GM23338 (cell line): ENCODE measurements around the gene COQ8B. TPM values are rescaled to one million over a fixed set of nuclear protein-coding genes. Genes with fewer than 3 reads are reported as not detected.

Experiments
- ATAC-seq: fragments of 200-7000 bp; cut with Tn5 transposase; 3 replicates; pipeline ENCODE4 v1.9.1; 2020
- DNase-seq: peaks from one replicate; pipeline ENCODE4 v3.0.0-alpha.2; 2015; ENCODE audit warnings: low spot score
- H2AFZ ChIP-seq: fragments of 200-600 bp; sonication (generic); 2 replicates; pipeline ENCODE4 v1.8.0; 2016; ENCODE audit warnings: antibody characterized with exemption, mild to moderate bottlenecking, moderate library complexity
- H3F3A ChIP-seq: fragments of 200-600 bp; sonication (generic); replicated peaks from 2 replicates; pipeline ENCODE4 v1.8.0; 2017; ENCODE audit warnings: antibody characterized with exemption, mixed run types, low read depth
- H3K27ac ChIP-seq: fragments of 200-600 bp; sonication (generic); 2 replicates; pipeline ENCODE4 v1.6.1; 2016; ENCODE audit warnings: low read depth
- H3K27me3 ChIP-seq: fragments of 200-600 bp; sonication (generic); 2 replicates; pipeline ENCODE4 v1.8.0; 2016; ENCODE audit warnings: mild to moderate bottlenecking, mixed run types, moderate library complexity; ENCODE audit not compliant: insufficient read depth
- H3K36me3 ChIP-seq: fragments of 200-600 bp; sonication (generic); 2 replicates; pipeline ENCODE4 v1.8.0; 2016; ENCODE audit warnings: mild to moderate bottlenecking; ENCODE audit not compliant: insufficient read depth
- H3K4me1 ChIP-seq: fragments of 200-600 bp; sonication (generic); 2 replicates; pipeline ENCODE4 v1.8.0; 2016; ENCODE audit warnings: mild to moderate bottlenecking, moderate library complexity; ENCODE audit not compliant: insufficient read depth
- H3K4me2 ChIP-seq: fragments of 200-600 bp; sonication (generic); 2 replicates; pipeline ENCODE4 v1.7.1; 2017; ENCODE audit warnings: mixed run types
- H3K4me3 ChIP-seq: fragments of 200-600 bp; sonication (generic); 2 replicates; pipeline ENCODE4 v1.6.1; 2016; ENCODE audit warnings: mixed run types
- H3K79me2 ChIP-seq: fragments of 200-600 bp; sonication (generic); replicated peaks from 2 replicates; pipeline ENCODE4 v1.8.0; 2017; ENCODE audit warnings: mild to moderate bottlenecking; ENCODE audit not compliant: insufficient read depth
- H3K9me2 ChIP-seq: fragments of 200-600 bp; sonication (generic); 2 replicates; pipeline ENCODE4 v1.8.0; 2017; ENCODE audit not compliant: insufficient read depth
- H4K20me1 ChIP-seq: fragments of 200-600 bp; sonication (generic); replicated peaks from 2 replicates; pipeline ENCODE4 v1.8.0; 2017; ENCODE audit warnings: mild to moderate bottlenecking; ENCODE audit not compliant: insufficient read depth
- H3K27ac Mint-ChIP-seq: 2 replicates; pipeline ENCODE4 v1.8.0; 2020; ENCODE audit warnings: inconsistent platforms, mild to moderate bottlenecking, moderate library complexity, mixed read lengths
- H3K27me3 Mint-ChIP-seq: 3 replicates; pipeline ENCODE4 v1.8.0; 2022; ENCODE audit warnings: low read depth, mild to moderate bottlenecking, moderate library complexity, mixed read lengths, inconsistent platforms; ENCODE audit not compliant: insufficient read depth, poor library complexity
- H3K36me3 Mint-ChIP-seq: 3 replicates; pipeline ENCODE4 v1.8.0; 2021; ENCODE audit warnings: low read depth, mild to moderate bottlenecking, inconsistent platforms, moderate library complexity, mixed read lengths
- H3K4me1 Mint-ChIP-seq: 3 replicates; pipeline ENCODE4 v1.8.0; 2020; ENCODE audit warnings: mild to moderate bottlenecking, inconsistent platforms, mixed read lengths
- H3K4me3 Mint-ChIP-seq: 3 replicates; pipeline ENCODE4 v1.8.0; 2021; ENCODE audit warnings: moderate library complexity, mild to moderate bottlenecking, inconsistent platforms, mixed read lengths
- H3K9me3 Mint-ChIP-seq: 3 replicates; pipeline ENCODE4 v1.8.0; 2020; ENCODE audit warnings: moderate library complexity, mild to moderate bottlenecking, inconsistent platforms, mixed read lengths
- CREB1 ChIP-seq: fragments of 250-450 bp; sonication (Bioruptor Pico); IDR thresholded peaks from 2 replicates; pipeline ENCODE4 v1.5.0; 2020; ENCODE audit warnings: low read depth, mild to moderate bottlenecking, moderate library complexity
- EZH2 ChIP-seq: fragments of 200-600 bp; sonication (generic); IDR thresholded peaks from one replicate; pipeline ENCODE4 v1.8.0; 2017; ENCODE audit warnings: antibody characterized with exemption, mild to moderate bottlenecking, low read depth; ENCODE audit not compliant: unreplicated experiment
- EZH2phosphoT487 ChIP-seq: fragments of 200-600 bp; sonication (generic); IDR thresholded peaks from one replicate; pipeline ENCODE4 v1.8.1; 2018; ENCODE audit warnings: antibody characterized with exemption; ENCODE audit not compliant: unreplicated experiment
- JUNB ChIP-seq: IDR thresholded peaks from one replicate; pipeline ENCODE4 v1.6.1; 2016; ENCODE audit warnings: antibody characterized with exemption; ENCODE audit not compliant: unreplicated experiment
- NANOG ChIP-seq: IDR thresholded peaks from 2 replicates; pipeline ENCODE4 v1.6.1; 2016; ENCODE audit warnings: antibody characterized with exemption, borderline replicate concordance
- POLR2AphosphoS5 ChIP-seq: IDR thresholded peaks from 2 replicates; pipeline ENCODE4 v1.6.1; 2016; ENCODE audit warnings: antibody characterized with exemption, low read depth
- STAT1 ChIP-seq: IDR thresholded peaks from one replicate; pipeline ENCODE4 v1.6.1; 2016; ENCODE audit warnings: antibody characterized with exemption; ENCODE audit not compliant: unreplicated experiment
- ZNF114 ChIP-seq: fragments of 250-450 bp; sonication (Bioruptor Pico); IDR thresholded peaks from 2 replicates; pipeline ENCODE4 v1.5.0; 2020; ENCODE audit warnings: mild to moderate bottlenecking, moderate library complexity
- ZNF331 ChIP-seq: fragments of 250-450 bp; sonication (Bioruptor Pico); IDR thresholded peaks from 2 replicates; pipeline ENCODE4 v1.5.0; 2020; ENCODE audit warnings: low read depth, mild to moderate bottlenecking, moderate library complexity
- polyA plus RNA-seq: library from polyadenylated mRNA; unstranded; fragments of >200 nt; fragmentation: Nextera tagmentation; extraction: Ambion mirVana; gene quantifications from 2 replicates; pipeline ENCODE4 v1.2.1, GENCODE V29; 2016
- total RNA-seq: library from RNA; depleted of rRNA; stranded (reverse); fragments of >200 nt; shearing (Covaris generic); gene quantifications from 2 replicates; pipeline ENCODE4 v1.2.3, GENCODE V29; 2014
- TF ChIP-seq, protein P1 (sequence below): fragments of 250-450 bp; sonication (Bioruptor Pico); IDR thresholded peaks from 2 replicates; pipeline ENCODE4 v1.5.0; 2020; ENCODE audit warnings: mild to moderate bottlenecking, moderate library complexity
- TF ChIP-seq, protein P2 (sequence below): IDR thresholded peaks from one replicate; pipeline ENCODE4 v1.6.1; 2018; ENCODE audit warnings: antibody characterized with exemption; ENCODE audit not compliant: unreplicated experiment
- TF ChIP-seq, protein P3 (sequence below): IDR thresholded peaks from 2 replicates; pipeline ENCODE4 v1.6.1; 2016; ENCODE audit warnings: antibody characterized with exemption
- TF ChIP-seq, protein P4 (sequence below), 2 experiments: fragments of 200-600 bp in 1 of 2; sonication (generic) in 1 of 2; conservative IDR thresholded peaks; 2 replicates each; pipeline versions ENCODE4 v1.5.1 to v1.6.1; 2016 to 2017; ENCODE audit warnings: antibody characterized with exemption in 2 of 2, low read depth in 2 of 2, mild to moderate bottlenecking in 2 of 2, moderate library complexity in 1 of 2

COQ8B gene
- total and polyA plus RNA-seq, 2 experiments from 2014 or later, result 13.9 to 59.6 TPM

DNA sequence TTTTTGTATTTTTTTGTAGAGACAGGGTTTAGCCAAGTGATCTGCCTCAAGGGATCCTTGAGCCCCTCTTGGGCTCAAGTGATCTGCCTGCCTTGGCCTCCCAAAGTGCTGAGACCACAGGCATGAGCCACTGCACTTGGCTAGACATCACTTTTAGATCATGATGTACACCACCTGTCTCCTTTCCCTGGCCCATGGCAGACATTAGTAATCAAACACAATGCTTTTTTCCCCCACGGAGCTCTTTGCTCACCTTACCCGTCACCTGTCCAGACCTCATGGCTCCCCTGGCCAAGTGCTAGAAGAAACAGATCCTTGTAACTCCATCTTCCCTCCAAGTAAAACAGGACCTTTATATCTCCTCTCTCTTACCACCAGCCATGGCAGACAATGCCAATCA lies 44.6 kb downstream of the COQ8B start:
- Mint-ChIP-seq H3K27ac (no peak overlapping the region), H3K9me3 (no peaks in the 10 kb centered on the region), H3K4me1 (no peaks in the 10 kb centered on the region), H3K27me3 (no peaks in the 10 kb centered on the region), H3K36me3 (peaks cover 32% of the 10 kb centered on the region), H3K4me3 (no peak overlapping the region)
- TF ChIP-seq, protein P1, sequence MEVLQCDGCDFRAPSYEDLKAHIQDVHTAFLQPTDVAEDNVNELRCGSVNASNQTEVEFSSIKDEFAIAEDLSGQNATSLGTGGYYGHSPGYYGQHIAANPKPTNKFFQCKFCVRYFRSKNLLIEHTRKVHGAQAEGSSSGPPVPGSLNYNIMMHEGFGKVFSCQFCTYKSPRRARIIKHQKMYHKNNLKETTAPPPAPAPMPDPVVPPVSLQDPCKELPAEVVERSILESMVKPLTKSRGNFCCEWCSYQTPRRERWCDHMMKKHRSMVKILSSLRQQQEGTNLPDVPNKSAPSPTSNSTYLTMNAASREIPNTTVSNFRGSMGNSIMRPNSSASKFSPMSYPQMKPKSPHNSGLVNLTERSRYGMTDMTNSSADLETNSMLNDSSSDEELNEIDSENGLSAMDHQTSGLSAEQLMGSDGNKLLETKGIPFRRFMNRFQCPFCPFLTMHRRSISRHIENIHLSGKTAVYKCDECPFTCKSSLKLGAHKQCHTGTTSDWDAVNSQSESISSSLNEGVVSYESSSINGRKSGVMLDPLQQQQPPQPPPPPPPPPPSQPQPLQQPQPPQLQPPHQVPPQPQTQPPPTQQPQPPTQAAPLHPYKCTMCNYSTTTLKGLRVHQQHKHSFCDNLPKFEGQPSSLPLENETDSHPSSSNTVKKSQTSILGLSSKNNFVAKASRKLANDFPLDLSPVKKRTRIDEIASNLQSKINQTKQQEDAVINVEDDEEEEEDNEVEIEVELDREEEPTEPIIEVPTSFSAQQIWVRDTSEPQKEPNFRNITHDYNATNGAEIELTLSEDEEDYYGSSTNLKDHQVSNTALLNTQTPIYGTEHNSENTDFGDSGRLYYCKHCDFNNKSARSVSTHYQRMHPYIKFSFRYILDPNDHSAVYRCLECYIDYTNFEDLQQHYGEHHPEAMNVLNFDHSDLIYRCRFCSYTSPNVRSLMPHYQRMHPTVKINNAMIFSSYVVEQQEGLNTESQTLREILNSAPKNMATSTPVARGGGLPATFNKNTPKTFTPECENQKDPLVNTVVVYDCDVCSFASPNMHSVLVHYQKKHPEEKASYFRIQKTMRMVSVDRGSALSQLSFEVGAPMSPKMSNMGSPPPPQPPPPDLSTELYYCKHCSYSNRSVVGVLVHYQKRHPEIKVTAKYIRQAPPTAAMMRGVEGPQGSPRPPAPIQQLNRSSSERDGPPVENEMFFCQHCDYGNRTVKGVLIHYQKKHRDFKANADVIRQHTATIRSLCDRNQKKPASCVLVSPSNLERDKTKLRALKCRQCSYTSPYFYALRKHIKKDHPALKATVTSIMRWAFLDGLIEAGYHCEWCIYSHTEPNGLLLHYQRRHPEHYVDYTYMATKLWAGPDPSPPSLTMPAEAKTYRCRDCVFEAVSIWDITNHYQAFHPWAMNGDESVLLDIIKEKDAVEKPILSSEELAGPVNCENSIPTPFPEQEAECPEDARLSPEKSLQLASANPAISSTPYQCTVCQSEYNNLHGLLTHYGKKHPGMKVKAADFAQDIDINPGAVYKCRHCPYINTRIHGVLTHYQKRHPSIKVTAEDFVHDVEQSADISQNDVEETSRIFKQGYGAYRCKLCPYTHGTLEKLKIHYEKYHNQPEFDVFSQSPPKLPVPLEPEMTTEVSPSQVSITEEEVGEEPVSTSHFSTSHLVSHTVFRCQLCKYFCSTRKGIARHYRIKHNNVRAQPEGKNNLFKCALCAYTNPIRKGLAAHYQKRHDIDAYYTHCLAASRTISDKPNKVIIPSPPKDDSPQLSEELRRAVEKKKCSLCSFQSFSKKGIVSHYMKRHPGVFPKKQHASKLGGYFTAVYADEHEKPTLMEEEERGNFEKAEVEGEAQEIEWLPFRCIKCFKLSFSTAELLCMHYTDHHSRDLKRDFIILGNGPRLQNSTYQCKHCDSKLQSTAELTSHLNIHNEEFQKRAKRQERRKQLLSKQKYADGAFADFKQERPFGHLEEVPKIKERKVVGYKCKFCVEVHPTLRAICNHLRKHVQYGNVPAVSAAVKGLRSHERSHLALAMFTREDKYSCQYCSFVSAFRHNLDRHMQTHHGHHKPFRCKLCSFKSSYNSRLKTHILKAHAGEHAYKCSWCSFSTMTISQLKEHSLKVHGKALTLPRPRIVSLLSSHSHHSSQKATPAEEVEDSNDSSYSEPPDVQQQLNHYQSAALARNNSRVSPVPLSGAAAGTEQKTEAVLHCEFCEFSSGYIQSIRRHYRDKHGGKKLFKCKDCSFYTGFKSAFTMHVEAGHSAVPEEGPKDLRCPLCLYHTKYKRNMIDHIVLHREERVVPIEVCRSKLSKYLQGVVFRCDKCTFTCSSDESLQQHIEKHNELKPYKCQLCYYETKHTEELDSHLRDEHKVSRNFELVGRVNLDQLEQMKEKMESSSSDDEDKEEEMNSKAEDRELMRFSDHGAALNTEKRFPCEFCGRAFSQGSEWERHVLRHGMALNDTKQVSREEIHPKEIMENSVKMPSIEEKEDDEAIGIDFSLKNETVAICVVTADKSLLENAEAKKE, result no peak
- TF ChIP-seq, protein P2, sequence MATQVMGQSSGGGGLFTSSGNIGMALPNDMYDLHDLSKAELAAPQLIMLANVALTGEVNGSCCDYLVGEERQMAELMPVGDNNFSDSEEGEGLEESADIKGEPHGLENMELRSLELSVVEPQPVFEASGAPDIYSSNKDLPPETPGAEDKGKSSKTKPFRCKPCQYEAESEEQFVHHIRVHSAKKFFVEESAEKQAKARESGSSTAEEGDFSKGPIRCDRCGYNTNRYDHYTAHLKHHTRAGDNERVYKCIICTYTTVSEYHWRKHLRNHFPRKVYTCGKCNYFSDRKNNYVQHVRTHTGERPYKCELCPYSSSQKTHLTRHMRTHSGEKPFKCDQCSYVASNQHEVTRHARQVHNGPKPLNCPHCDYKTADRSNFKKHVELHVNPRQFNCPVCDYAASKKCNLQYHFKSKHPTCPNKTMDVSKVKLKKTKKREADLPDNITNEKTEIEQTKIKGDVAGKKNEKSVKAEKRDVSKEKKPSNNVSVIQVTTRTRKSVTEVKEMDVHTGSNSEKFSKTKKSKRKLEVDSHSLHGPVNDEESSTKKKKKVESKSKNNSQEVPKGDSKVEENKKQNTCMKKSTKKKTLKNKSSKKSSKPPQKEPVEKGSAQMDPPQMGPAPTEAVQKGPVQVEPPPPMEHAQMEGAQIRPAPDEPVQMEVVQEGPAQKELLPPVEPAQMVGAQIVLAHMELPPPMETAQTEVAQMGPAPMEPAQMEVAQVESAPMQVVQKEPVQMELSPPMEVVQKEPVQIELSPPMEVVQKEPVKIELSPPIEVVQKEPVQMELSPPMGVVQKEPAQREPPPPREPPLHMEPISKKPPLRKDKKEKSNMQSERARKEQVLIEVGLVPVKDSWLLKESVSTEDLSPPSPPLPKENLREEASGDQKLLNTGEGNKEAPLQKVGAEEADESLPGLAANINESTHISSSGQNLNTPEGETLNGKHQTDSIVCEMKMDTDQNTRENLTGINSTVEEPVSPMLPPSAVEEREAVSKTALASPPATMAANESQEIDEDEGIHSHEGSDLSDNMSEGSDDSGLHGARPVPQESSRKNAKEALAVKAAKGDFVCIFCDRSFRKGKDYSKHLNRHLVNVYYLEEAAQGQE, result no peak
- no peak for TF ChIP-seq NANOG
- TF ChIP-seq, protein P3, sequence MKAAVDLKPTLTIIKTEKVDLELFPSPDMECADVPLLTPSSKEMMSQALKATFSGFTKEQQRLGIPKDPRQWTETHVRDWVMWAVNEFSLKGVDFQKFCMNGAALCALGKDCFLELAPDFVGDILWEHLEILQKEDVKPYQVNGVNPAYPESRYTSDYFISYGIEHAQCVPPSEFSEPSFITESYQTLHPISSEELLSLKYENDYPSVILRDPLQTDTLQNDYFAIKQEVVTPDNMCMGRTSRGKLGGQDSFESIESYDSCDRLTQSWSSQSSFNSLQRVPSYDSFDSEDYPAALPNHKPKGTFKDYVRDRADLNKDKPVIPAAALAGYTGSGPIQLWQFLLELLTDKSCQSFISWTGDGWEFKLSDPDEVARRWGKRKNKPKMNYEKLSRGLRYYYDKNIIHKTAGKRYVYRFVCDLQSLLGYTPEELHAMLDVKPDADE, result no peak
- no peak for TF ChIP-seq POLR2AphosphoS5
- TF ChIP-seq STAT1, result no peak
- TF ChIP-seq ZNF331, result no peak
- TF ChIP-seq EZH2phosphoT487, result no peak
- TF ChIP-seq EZH2, result no peak
- TF ChIP-seq, protein P4, sequence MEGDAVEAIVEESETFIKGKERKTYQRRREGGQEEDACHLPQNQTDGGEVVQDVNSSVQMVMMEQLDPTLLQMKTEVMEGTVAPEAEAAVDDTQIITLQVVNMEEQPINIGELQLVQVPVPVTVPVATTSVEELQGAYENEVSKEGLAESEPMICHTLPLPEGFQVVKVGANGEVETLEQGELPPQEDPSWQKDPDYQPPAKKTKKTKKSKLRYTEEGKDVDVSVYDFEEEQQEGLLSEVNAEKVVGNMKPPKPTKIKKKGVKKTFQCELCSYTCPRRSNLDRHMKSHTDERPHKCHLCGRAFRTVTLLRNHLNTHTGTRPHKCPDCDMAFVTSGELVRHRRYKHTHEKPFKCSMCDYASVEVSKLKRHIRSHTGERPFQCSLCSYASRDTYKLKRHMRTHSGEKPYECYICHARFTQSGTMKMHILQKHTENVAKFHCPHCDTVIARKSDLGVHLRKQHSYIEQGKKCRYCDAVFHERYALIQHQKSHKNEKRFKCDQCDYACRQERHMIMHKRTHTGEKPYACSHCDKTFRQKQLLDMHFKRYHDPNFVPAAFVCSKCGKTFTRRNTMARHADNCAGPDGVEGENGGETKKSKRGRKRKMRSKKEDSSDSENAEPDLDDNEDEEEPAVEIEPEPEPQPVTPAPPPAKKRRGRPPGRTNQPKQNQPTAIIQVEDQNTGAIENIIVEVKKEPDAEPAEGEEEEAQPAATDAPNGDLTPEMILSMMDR (conservative IDR thresholded peaks at IDR 0.05; ENCODE audit: low read depth in 2 of 2), result no peak
- no peak for TF ChIP-seq CREB1
- no peak for TF ChIP-seq ZNF114
- TF ChIP-seq JUNB, result no peak
- H4K20me1 ChIP-seq, result no peaks in the 10 kb centered on the region
- H3K4me2 ChIP-seq, result no peak overlapping the region
- H3K36me3 ChIP-seq, result peaks cover 15% of the 10 kb centered on the region; the same call in 1 of the 2 replicates
- no peaks in the 10 kb centered on the region for H3F3A ChIP-seq
- H2AFZ ChIP-seq, result no peak overlapping the region
- H3K4me3 ChIP-seq, result no peak overlapping the region
- H3K9me2 ChIP-seq, result no peaks in the 10 kb centered on the region
- H3K27me3 ChIP-seq, result no peaks in the 10 kb centered on the region
- no peaks in the 10 kb centered on the region for H3K4me1 ChIP-seq
- H3K27ac ChIP-seq, result no peak overlapping the region
- ATAC-seq, result no peak
- no peak for DNase-seq
- no peaks in the 10 kb centered on the region for H3K79me2 ChIP-seq
